ENCODE data around the gene NPM1.
"Not testable (repeated sequence)": the region's sequence is repeated elsewhere in the genome, so short reads cannot be mapped to it uniquely, and the experiment has no call there.

NPM1 gene

DNA sequence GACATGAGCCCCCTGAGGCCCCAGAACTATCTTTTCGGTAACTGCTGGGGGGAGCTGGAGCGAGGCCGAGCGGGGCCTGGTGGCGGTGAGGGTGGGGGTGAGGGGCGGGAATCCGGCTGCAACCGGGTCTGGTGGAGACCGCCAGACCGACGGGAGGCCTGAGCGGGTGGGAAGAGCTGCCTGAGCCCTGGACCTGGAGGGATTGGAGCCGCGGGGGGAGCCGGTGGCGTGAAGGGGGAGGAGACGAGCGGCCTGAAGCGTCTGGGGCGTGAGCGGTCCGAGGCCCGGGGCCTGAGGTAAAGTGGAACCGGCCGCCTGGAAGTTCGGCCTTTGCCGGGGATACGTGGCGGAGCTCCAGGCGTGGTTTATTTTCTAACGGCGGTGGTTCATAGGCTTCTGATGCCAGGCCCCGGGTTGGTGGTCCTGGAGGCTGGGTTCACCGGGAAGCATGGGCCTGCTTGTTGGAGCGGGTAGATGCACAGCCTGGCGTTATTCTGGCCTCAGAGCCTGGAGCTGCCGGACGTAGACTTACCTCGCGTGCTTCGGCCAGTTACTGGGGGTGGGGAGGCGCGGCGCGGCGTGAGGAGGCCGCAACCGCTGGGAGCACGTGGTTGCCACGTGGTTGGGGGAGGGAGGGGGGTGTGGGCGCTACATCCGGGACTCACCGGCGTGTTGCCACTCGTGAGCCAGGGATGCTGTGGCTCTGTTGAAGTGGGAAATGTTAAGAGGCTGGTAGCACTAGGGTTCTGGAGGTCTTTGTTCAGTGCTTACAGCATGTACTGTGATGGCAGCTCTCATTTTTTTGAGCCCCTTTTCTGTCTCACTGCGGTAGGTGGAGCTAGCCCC, 544 bp downstream of the NPM1 start:
- peaks cover 33% of the 10 kb centered on the region for H3K36me3 ChIP-seq (ENCODE audit: control insufficient read depth, insufficient read depth, low read length)
- no peaks in the 10 kb centered on the region for H3K27me3 ChIP-seq (ENCODE audit: control insufficient read depth, insufficient read depth, low read length)
- H3K9me3 ChIP-seq (ENCODE audit: control insufficient read depth, insufficient read depth, low read length), result no peaks in the 10 kb centered on the region
- H3K4me1 ChIP-seq (ENCODE audit: control insufficient read depth, insufficient read depth, low read length), result peaks cover 7% of the 10 kb centered on the region
- peak overlapping the region; percentile 81 for H3K4me3 ChIP-seq (ENCODE audit: low read depth, low read length)
- H3K9ac ChIP-seq (ENCODE audit: low read depth, low read length), result peak overlapping the region; percentile 99

DNA sequence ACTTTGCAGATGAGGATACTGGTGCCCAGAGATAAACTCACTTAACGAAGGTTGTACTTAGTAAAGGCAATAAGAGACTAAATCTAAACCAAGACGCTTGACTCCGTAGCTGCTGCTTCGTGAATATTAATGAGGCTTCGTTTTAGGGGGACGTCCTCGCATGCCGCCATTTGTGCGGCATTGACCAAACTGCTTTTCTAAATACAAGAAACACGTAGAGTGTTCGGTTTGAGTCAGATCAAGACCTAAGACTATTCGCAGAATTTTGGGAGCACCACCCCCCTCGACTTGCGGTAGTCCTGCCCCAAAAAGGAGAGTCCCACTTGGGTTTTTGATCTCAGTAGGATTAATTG, 1.1 kb downstream of the NPM1 start:
- no peaks in the 10 kb centered on the region for H3K27me3 ChIP-seq (ENCODE audit: control insufficient read depth, insufficient read depth, low read length)
- peak overlapping the region; percentile 99 for H3K9ac ChIP-seq (ENCODE audit: low read depth, low read length)
- peaks cover 12% of the 10 kb centered on the region for H3K4me1 ChIP-seq (ENCODE audit: control insufficient read depth, insufficient read depth, low read length)
- no peaks in the 10 kb centered on the region for H3K9me3 ChIP-seq (ENCODE audit: control insufficient read depth, insufficient read depth, low read length)
- peaks cover 37% of the 10 kb centered on the region for H3K36me3 ChIP-seq (ENCODE audit: control insufficient read depth, insufficient read depth, low read length)
- H3K4me3 ChIP-seq (ENCODE audit: low read depth, low read length), result peak overlapping the region; percentile 81

GRCh38 chr5:171390883-171391677, 3.4 kb downstream of the NPM1 start:
- peak overlapping the region; percentile 48 for H3K9ac ChIP-seq (ENCODE audit: low read depth, low read length)
- H3K9me3 ChIP-seq (ENCODE audit: control insufficient read depth, insufficient read depth, low read length), result no peaks in the 10 kb centered on the region
- no peaks in the 10 kb centered on the region for H3K27me3 ChIP-seq (ENCODE audit: control insufficient read depth, insufficient read depth, low read length)
- H3K36me3 ChIP-seq (ENCODE audit: control insufficient read depth, insufficient read depth, low read length), result peaks cover 52% of the 10 kb centered on the region
- H3K4me3 ChIP-seq (ENCODE audit: low read depth, low read length), result peak overlapping the region; percentile 81
- peaks cover 17% of the 10 kb centered on the region for H3K4me1 ChIP-seq (ENCODE audit: control insufficient read depth, insufficient read depth, low read length)

GRCh38 chr5:171391996-171392577, 4.4 kb downstream of the NPM1 start:
- Histone ChIP-seq H3K4me1 (ENCODE audit: control insufficient read depth, insufficient read depth, low read length) (peaks cover 17% of the 10 kb centered on the region), H3K9me3 (ENCODE audit: control insufficient read depth, insufficient read depth, low read length) (no peaks in the 10 kb centered on the region), H3K9ac (ENCODE audit: low read depth, low read length) (no peak overlapping the region), H3K36me3 (ENCODE audit: control insufficient read depth, insufficient read depth, low read length) (peaks cover 61% of the 10 kb centered on the region), H3K4me3 (ENCODE audit: low read depth, low read length) (peak overlapping the region; percentile 19), H3K27me3 (ENCODE audit: control insufficient read depth, insufficient read depth, low read length) (no peaks in the 10 kb centered on the region)

DNA sequence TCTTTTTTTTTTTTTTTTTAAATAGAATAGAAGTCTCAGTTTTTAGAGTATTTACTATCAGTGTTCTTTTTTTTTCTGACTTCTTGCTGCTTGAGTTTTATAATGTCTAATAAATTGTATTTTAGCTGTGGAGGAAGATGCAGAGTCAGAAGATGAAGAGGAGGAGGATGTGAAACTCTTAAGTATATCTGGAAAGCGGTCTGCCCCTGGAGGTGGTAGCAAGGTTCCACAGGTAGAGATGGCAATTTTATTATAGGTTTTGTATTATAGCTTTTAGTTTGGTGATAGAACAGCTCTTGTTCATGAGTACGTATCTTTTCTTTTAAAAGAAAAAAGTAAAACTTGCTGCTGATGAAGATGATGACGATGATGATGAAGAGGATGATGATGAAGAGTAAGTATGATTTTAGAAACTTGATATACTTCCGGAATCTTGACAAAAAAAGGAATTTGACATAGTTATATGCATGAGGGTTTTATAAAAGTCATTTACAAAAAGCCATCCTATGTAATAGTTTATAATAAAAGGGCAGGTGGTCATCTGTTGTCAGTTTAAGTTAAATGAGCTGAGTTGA, 5.0 kb downstream of the NPM1 start:
- H3K36me3 ChIP-seq (ENCODE audit: control insufficient read depth, insufficient read depth, low read length), result peaks cover 67% of the 10 kb centered on the region
- H3K9me3 ChIP-seq (ENCODE audit: control insufficient read depth, insufficient read depth, low read length), result no peaks in the 10 kb centered on the region
- peaks cover 17% of the 10 kb centered on the region for H3K4me1 ChIP-seq (ENCODE audit: control insufficient read depth, insufficient read depth, low read length)
- no peaks in the 10 kb centered on the region for H3K27me3 ChIP-seq (ENCODE audit: control insufficient read depth, insufficient read depth, low read length)
- no peak overlapping the region for H3K4me3 ChIP-seq (ENCODE audit: low read depth, low read length)
- H3K9ac ChIP-seq (ENCODE audit: low read depth, low read length), result no peak overlapping the region

DNA sequence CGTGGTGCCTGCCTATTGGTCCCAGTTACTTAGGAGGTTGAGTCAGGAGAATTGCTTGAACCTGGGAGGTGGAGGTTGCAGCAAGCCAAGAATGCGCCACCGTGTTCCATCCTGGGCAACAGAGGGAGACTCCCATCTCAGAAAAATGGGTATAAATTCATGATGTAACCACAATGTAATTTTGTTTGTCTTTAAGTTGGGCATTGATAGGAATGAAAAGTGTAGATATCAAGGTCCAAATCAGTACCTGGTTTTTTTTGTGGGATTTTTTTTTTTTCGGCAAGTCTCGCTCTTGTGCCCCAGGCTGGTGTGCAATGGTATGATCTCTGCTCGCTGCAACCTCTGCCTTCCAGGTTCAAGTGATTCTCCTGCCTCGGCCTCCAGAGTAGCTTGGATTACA, 7.4 kb downstream of the NPM1 start:
- Histone ChIP-seq H3K4me1 (ENCODE audit: control insufficient read depth, insufficient read depth, low read length) (peaks cover 22% of the 10 kb centered on the region), H3K36me3 (ENCODE audit: control insufficient read depth, insufficient read depth, low read length) (peaks cover 74% of the 10 kb centered on the region), H3K4me3 (ENCODE audit: low read depth, low read length) (no peak overlapping the region)

GRCh38 chr5:171396583-171396982, 8.9 kb downstream of the NPM1 start:
- not testable (repeated sequence) for H3K27me3 ChIP-seq (ENCODE audit: control insufficient read depth, insufficient read depth, low read length); H3K9me3 ChIP-seq (ENCODE audit: control insufficient read depth, insufficient read depth, low read length); H3K4me3 ChIP-seq (ENCODE audit: low read depth, low read length); H3K9ac ChIP-seq (ENCODE audit: low read depth, low read length)
- Histone ChIP-seq H3K4me1 (ENCODE audit: control insufficient read depth, insufficient read depth, low read length) (peaks cover 16% of the 10 kb centered on the region), H3K36me3 (ENCODE audit: control insufficient read depth, insufficient read depth, low read length) (peaks cover 75% of the 10 kb centered on the region)

More for the DNA sequence above, 7.4 kb downstream of the NPM1 start:
- no peak overlapping the region for H3K9ac ChIP-seq (ENCODE audit: low read depth, low read length)
- H3K27me3 ChIP-seq (ENCODE audit: control insufficient read depth, insufficient read depth, low read length), result no peaks in the 10 kb centered on the region
- no peaks in the 10 kb centered on the region for H3K9me3 ChIP-seq (ENCODE audit: control insufficient read depth, insufficient read depth, low read length)

DNA sequence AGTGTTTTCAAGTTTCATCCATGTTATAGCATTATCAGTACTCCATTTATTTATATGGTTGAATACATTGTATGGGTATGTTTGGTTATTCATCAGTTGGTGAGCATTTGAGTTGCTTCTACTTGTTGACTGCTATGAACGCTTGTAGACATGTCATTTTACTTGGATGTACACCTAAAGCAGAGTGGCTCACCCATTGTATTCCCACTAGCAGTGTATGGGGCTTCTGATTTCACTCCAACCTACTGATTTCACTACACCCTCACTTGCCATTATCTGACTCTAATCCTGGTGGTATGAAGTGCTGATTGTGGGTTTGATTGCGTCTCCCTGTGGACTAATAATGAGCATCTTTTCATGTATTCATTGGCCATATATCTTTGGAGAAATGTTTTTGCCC, 9.5 kb downstream of the NPM1 start:
- peaks cover 16% of the 10 kb centered on the region for H3K4me1 ChIP-seq (ENCODE audit: control insufficient read depth, insufficient read depth, low read length)
- no peak overlapping the region for H3K4me3 ChIP-seq (ENCODE audit: low read depth, low read length)
- peaks cover 71% of the 10 kb centered on the region for H3K36me3 ChIP-seq (ENCODE audit: control insufficient read depth, insufficient read depth, low read length)
- H3K27me3 ChIP-seq (ENCODE audit: control insufficient read depth, insufficient read depth, low read length), result no peaks in the 10 kb centered on the region
- H3K9ac ChIP-seq (ENCODE audit: low read depth, low read length), result no peak overlapping the region
- H3K9me3 ChIP-seq (ENCODE audit: control insufficient read depth, insufficient read depth, low read length), result no peaks in the 10 kb centered on the region

- Histone ChIP-seq H3K4me1 (ENCODE audit: control insufficient read depth, insufficient read depth, low read length) (peaks cover 16% of the 10 kb centered on the region), H3K36me3 (ENCODE audit: control insufficient read depth, insufficient read depth, low read length) (peaks cover 68% of the 10 kb centered on the region), H3K9ac (ENCODE audit: low read depth, low read length) (no peak overlapping the region)
These were observed 9.9 kb downstream of the NPM1 start for GRCh38 chr5:171397599-171397998.

DNA sequence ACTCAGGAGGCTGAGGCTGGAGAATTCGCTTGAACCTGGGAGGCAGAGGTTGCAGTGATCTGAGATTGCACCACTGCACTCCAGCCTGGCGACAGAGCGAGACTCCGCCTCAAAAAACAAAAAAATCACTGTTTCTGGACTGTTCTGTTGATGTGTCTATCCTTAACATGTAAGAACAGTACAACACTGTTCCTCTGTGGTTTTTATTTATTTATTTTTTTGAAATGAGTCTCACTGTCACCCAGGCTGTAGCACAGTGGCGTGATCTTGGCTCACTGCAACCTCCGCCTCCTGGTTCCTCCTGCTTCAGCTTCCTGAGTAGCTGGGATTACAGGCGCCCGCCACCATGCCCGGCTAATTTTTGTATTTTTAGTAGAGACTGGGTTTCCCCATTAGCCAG, 11.0 kb downstream of the NPM1 start:
- H3K36me3 ChIP-seq (ENCODE audit: control insufficient read depth, insufficient read depth, low read length), result peaks cover 63% of the 10 kb centered on the region
- peaks cover 12% of the 10 kb centered on the region for H3K4me1 ChIP-seq (ENCODE audit: control insufficient read depth, insufficient read depth, low read length)
- not testable (repeated sequence) for H3K9ac ChIP-seq (ENCODE audit: low read depth, low read length); H3K9me3 ChIP-seq (ENCODE audit: control insufficient read depth, insufficient read depth, low read length); H3K4me3 ChIP-seq (ENCODE audit: low read depth, low read length); H3K27me3 ChIP-seq (ENCODE audit: control insufficient read depth, insufficient read depth, low read length)

More at GRCh38 chr5:171397599-171397998, 9.9 kb downstream of the NPM1 start:
- Histone ChIP-seq H3K9me3 (ENCODE audit: control insufficient read depth, insufficient read depth, low read length) (no peaks in the 10 kb centered on the region), H3K27me3 (ENCODE audit: control insufficient read depth, insufficient read depth, low read length) (no peaks in the 10 kb centered on the region), H3K4me3 (ENCODE audit: low read depth, low read length) (no peak overlapping the region)

DNA sequence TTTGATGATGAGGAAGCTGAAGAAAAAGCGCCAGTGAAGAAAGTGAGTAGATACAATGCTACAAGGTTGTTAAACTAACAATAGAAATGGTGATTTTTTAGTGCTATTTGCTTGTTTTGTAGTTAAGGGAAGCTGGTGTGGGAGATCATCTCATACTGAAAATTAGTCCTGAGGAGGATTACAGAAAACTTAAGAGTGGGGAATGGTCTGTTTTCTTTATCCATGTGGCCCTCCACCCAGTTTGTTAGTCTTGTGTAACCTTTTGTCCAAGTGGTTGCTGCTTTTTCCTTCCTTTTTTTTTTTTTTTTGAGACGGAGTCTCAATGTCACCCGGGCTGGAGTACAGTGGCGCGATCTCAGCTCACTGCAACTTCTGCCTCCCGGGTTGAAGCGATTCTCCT, 12.5 kb downstream of the NPM1 start:
- H3K27me3 ChIP-seq (ENCODE audit: control insufficient read depth, insufficient read depth, low read length), result no peaks in the 10 kb centered on the region
- H3K4me3 ChIP-seq (ENCODE audit: low read depth, low read length), result no peak overlapping the region
- peaks cover 58% of the 10 kb centered on the region for H3K36me3 ChIP-seq (ENCODE audit: control insufficient read depth, insufficient read depth, low read length)
- peaks cover 8% of the 10 kb centered on the region for H3K4me1 ChIP-seq (ENCODE audit: control insufficient read depth, insufficient read depth, low read length)
- H3K9ac ChIP-seq (ENCODE audit: low read depth, low read length), result no peak overlapping the region
- H3K9me3 ChIP-seq (ENCODE audit: control insufficient read depth, insufficient read depth, low read length), result no peaks in the 10 kb centered on the region
